ENCODE results near the gene RPL19.
"Not testable (repeated sequence)": the region's sequence is repeated elsewhere in the genome, so short reads cannot be mapped to it uniquely, and the experiment has no call there.

RPL19 gene

DNA sequence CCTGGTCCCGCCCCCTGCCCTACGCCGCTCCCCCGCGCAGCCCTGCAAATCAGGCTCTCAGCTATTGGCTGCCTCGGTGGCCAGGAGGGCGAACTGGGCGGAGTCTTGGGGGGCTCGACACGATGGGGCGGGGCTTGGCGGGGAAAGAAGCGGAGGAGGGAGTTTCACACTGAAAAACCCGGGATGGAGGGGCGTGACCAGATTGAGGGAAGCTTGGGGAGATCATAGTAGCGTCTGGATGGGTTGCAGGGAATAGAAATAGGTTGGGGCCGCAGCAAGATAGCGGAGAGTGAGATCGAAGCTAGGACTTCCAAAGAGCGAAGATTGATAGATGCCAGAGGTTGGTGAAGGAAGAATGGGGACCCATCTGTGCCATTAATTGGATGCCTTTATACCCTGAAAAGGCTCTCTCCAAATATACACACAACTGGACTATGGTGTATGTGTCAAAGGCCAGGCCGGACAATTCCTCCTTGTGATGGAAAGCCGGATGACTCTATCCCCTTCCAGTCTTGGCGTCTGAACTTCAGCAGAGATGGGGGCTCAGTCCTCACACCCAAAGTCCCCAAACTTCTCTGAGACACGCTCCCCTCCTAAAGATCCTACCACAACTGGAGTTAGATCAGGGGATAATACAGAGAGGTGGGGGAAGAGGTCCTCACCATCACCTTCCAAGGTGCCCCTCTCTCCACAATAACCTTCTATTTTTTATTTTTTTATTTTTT lies 26.0 kb downstream of the RPL19 start:
- DNase-seq, result peak; percentile 28

DNA sequence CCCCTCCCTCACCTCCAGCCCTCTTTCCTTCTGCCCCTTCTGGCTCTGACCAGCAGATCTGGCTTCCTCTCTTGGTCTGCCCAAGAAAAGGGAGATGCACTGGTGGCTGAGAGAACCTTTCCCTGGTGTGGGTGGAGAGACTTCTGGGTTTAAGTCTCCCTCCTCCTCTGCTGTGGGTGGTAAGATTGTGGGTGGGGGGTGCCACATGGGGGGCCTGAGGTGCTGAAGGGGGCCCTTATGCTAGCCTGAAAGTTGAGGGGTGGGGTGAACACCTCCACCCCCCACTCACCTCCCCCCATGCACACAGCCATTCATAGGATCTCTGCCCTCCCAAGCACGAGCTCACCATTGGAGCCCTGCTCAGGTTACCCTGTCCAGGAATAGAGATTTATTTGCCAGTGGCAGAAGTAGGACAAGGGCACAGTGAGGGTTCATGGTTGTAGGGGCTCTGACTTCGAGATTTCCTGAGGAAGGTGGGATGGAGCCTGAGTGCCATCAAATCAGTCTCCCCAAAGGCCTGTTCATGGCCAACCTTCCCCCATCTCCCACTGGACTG lies 27.4 kb downstream of the RPL19 start:
- DNase-seq, result no peak

DNA sequence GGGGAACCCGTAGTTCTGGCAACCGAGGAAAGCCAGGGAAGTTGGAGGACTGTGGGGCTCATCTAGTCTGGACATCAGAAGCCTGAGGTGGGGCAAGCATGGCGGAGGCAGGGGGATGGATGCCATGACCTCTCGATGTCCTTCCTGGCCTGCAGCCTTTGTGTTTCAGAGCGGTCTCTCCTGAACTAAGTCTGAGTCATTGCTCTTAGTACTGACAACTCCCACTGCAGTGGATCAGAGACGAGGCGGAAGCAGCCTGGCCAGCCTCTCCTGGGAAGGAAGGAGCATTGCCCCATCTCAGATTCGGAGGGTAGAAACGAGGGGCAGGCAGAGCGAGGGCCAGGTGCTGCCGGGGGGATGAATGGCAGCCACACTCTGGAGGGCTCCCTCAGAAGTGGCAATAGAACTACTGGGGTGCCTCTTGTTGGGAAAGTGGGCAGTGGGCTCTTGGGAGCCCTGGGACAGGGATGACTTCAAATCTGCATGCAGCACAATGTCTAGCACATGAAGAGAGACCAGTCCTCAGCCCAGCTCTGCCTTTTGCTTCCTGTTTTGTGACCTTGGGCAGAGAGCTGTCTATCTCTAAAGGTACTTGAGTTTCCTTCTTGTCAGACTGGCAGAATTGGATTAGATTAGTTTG lies 29.3 kb downstream of the RPL19 start:
- DNase-seq, result no peak

DNA sequence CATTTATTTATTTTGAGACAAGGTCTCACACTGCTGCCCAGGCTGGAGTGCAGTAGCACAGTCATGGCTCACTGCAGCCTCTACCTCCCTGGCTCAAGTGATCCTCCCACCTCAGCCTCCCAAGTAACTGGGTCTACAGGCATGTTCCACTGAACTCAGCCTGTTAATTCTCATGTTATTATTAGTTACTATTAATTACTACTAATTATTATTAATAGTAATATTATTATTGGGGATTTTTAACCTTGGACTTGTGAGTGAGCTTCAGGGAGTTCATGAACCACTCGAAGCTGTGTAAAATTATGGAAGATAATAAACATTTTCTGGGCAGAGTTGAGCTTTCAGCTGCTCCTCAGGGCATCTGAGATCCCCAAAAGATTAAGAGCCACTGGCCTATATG lies 30.3 kb downstream of the RPL19 start:
- no peak for DNase-seq

DNA sequence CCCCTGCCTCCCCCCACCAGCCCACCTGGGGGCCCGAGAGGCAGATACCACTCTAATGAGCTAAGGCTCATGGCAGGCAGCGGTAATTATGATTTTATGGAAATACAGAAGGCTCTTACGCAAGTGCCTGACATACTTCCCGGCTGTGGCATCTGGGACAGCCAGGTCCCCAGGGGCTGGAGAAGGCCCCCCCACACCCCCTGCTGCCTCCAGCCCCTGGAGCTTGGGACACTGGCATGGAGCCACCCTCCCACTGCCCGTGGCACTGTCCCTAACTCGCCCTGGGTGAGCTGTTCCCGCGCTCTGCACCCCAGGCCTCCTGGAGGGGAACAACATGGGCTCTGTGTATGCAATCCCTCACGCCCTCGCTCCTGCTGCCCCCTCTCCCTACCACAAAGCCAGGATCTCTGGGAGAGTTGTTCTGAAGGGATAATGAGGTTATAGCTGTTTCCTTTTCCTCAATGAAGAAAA lies 31.0 kb downstream of the RPL19 start:
- DNase-seq, result no peak

DNA sequence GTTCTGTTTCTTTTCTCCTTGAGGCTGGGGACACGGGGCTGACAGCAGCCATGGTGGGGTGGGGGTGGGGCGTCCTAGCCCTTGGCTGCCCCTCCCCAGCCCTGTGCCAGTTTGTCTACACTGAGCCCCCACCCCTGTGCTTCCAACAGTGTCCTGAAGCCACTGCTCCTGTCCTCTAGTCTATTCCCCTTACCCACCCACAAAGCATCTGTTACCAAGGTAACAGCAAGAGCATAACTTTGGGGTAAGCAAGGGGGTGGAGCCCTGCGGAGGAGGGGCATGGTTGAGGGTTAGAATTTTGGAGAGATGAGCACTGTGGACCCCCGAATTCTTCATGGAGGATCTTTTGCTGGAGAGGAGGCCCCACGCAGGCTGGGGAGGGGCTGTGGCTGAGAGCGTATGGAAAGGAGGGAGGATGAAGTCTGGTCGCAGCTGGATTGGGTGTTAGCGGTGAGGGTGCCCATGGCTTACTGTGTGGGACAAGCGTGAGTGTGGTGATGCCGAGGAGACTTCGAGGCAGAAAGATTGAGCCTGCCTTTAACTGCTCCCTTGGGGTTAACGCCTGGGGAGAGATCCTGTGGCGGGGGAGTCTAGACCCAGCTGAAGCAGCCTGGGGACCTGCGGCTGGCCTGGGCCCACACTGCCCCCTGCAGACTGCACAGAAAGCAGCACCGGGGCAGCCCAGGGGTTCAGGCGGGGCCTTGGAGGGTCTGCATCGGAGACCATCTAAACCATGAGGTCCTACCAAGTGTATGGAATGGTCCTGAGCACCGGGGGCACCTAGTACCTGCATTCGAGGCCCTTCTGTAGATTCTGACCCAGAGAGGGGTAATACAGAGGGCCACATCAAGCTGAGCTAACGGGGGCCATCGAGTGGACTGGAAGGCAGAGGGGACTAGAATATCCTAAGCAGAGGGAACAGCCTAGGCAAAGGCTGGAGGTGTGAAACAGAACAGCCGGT lies 31.8 kb downstream of the RPL19 start:
- DNase-seq, result peak; percentile 36

DNA sequence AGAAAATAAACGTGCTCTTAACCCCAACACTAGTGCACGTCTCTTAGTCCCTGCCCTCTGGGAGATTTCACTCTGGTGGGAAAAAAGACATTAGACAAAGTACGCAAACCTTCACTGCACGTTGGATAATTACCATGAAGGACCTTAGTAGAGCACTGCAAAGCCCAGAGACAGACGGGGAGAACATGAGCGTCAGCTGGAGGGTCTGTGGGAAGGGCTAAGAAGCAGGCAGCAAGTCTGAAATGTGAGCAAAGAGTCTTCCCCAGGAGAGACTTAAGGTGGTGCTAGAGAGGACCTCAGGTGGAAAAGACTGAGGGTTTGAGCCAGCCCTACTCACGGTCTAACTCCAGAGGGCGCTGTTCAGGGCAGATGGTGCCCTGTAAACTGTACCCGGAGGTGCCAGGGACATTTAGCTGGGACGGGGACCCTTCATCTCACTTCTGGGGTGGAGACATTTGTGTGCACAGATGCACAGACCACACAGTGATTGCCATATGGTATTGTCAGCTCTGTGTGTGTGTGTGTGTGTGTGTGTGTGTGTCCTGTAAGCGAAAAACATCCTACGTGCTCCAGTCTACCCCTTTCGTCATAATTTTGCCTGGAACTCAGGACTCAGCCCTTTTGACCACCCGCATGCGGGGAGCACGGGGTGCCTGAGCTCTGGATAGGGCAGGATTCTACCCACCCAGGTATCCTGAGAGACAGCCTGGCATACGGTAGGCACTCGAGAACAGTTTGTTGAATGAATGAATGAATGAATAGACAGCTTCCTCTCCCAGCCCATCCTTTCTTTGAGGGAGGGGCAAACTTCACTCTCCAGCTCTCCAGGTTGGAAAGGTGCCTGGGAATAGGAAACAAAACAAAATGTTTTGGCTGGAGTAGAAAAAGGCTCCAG lies 35.7 kb downstream of the RPL19 start:
- no peak for DNase-seq

DNA sequence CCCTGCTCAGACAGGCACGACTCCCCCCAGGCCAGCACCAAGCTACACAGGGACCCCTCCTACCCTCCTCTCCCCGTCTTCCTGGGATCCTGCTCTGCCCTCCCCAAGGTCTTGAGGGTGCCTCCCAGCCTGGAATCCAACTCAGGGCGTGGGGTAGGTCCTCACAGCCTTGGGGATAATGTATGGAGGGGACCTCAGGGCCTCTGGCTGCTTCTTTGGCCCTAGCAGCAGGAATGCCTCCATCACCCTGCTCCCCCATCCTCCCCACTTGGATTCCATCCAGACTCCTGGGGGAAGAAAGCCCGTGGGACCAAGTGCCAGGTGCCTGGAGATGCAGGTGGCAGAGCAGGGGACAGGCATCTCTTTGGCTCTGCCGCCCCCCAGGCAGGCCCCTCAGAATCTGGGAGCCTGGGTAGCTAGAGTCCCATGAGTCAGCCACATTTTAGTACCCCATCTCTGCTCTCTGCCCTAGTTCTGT lies 36.4 kb downstream of the RPL19 start:
- DNase-seq, result no peak

DNA sequence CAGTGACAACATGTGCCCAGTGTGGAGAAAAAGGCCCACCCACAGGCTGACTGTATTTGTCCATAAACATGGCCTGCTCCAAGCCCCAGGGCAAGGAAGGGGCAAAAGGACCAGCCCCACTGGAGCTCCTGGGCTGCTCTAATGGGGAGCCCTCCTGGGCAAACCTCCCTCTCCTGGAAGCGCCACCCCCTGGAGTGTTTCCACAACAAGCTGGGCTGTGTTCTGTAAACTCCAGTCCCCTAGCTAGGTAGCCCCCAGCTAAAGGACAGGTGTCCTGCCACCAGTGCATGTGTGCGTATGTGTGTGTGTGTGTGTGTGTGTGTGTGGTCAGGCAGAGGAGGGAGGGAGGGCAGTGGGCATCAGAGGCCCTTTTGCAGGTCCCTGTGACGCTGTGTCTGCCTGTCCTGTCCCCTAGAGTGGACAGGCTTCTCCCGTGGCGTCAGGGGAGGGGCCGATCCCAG lies 36.9 kb downstream of the RPL19 start:
- no peak for DNase-seq

DNA sequence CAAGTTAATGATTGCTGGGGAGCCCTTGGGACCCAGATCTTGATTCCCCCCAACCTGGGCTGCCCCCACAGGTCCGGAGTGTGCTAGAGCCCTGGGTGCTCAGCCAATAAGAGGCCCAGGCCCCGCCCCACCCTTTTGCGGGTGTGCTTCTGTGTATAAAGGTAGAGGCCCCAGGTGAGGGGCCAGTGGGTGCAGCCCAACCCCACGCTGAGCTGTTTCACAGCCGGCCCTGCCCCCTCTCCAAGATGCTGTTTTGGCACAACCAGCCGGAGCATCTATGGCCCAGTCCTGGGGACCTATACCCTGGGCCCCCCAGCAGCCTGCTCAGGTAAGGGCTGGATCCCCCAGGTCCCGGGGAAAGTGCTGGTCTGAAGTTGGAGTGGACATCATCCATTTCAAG lies 37.5 kb downstream of the RPL19 start:
- DNase-seq, result no peak

DNA sequence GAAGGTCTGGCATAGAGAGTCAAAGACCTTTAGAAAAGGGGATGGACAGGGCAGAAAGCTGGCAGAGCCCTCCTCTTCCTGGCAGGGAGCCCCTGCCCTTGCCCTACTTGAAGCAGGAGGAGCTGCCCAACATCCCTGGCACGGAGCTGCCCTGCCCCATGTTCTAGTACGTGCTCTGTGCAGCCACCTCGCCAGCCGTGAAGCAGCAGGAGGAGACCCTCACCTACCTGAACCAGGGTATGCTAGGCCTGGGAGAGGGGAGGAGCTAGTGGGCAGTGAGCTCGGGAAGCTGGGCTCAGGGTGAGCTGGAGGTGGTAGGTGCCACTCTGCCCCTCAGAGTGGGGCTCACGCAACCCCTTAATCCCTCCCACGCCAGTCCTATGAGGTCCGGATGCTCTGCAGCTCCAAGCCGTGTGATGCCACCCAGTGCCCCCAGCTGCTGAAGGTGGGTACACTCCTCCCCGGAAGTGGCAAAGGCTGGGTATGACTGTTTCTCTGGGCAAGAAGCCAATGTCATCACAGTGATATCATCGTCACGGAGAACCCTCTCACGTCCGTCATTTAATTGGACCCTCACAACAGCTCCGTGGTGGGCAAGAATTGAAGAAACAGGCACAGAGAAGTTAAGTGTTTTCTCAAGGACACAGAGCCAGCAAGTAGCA lies 38.4 kb downstream of the RPL19 start:
- DNase-seq, result peak; percentile 27

DNA sequence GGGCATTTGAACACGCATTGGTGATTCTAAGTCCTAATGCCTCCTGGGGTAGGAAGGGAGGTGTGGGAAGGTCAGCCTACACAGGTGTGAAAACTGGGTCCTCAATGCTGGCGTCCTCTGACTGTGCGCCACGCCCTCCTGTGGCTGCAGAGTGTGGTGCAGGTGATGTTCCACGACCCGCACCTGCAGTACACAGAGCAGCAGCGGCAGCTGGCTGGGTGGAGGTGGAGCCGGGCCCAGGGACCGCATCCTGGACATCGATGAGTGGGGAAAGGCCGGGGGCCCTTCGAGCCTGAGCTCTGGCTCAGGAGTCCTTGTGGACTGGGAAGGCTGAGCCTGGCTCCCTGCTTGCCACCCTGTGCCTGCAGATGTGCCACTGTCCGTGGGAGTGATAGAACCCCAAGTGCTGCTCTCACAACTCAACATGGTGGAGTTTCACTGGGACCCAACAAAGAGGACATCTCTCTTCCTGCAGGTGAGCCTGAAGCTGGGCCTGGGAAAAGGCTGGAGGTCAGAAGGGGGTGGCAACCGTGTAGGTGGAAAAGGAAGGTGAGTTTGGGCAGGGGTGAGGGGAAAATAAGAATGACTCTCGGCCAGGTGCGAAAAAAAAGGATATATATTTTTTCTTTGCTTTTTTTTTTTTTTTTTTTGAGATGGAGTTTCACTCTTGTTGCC lies 39.7 kb downstream of the RPL19 start:
- peak; percentile 25 for DNase-seq

DNA sequence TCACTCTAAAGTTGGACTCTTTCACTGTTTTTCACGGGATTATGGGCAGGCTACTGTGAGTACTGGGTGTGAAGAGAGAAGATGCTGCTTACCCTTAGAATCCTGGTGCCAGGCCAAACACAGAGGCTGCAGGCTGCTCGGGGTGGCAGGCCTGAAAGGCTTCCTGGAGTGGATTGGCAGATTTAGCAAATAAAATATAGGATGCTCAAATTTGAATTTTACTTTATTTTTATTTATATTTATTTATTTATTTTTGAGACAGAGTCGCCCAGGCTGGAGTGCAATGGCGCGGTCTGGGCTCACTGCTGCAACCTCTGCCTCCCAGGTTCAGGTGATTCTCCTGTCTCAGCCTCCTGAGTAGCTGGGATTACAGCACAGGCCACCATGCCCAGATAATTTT lies 40.5 kb downstream of the RPL19 start:
- DNase-seq, result no peak

DNA sequence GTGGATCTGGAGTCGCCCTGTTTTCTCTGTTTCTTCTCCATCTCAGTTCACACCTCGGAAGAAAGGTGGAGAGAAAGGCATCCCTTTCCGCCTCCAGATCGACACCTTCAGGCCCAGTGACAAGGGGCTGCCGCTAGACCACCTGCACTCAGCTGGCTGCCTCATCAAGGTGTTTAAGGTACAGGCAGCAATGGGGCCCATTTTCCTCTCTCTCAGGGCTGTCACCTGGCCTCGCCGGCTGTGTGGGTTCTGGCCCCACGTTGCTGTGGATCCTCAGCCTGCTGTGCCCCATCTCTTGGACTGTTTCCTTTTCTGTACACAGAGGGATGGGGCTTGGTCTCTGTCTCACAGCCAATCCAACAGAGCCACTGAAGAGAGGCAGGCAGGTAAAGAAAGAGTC lies 43.1 kb downstream of the RPL19 start:
- no peak for DNase-seq

DNA sequence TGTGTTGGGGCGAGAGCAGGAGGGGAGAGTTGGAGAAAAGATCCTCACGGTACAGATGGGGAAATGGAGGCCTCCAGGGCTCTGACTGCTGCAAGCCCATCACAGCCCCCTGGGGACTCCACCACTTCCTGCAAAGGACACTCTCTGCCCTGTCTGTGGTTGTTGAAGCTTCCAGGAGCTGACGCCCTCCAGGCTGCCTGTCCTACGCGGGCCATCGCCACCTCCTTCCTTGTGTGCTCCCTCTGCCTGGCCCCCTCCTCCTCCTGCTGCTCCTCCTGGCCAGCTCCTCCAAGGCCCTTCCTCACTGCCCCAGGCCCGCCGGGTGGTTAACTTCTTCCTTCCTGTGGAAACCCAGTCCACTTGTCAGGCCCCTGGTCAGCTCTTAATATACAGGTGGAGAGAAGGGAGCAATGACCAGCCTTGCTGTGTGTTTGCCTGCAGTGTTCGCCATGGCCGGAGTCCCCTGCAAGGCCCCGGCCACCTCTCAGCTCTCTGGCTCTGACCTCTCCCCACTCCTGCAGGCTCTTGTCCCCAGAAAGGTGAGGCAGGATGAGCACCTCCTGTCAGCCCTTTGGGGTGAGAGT lies 44.0 kb downstream of the RPL19 start:
- no peak for DNase-seq

DNA sequence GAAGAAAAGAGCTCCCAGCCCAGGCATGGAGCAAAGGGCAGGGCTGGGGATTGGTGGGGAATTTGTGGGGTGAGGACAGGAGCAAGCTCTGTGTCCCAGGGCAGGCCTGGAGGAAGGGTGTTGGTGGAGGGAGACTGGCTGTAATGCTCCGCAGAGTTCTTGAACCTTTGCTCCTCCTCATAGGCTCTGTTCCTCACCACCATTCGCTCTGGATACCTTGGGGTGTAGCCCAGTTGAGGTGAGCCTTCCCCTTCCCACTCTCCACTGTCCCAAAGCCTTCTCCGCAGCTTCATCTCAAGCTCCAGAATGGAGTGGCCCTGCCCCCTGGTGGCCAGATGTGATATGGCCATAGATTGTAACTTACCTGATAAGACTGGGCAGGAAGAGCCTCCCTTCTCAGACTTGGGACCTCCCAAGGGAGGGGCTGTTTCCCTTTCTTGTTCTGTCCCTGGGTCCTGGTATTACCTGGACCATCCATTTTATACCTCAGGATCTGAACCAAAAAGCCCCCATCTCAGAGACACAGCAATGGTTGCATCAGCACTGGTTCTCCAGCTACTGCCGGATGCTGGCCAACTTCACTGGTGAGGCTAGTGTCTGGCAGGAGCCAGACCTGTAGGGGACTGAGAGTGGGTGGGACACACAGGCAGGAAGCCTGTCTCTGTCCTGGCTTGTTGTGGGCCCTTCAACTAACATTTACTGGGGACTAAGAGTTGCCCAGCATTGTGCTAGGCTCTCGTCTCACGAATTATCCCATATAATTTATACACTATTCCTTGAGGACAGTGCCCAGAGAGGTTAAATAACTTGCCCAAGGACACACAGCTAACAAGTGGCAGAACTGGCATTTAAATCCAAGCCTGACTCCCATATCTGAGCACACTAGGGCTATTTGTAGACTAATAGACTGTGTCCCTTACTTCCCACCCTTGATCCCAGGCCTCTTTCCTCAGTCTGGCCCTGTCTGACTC lies 44.8 kb downstream of the RPL19 start:
- DNase-seq, result no peak

DNA sequence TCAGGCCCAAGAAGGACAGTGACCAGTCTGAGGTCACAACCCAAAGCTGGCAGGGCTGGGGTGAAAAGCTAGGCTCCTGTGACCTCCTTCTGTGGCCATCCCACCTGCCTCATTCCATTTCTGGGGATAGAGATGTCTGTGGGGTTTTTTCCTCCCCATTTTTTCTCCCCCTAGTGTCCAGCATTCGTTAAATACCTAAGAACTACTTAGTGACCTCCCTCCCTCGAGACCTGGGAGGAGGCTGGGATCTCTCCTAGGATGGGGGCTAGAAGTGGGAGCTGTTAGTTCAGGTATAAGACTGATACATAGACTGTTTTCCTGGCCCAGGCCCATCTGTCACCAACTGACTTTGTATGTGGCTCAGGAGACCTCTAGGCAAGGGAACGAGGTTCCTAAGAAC lies 46.2 kb downstream of the RPL19 start:
- DNase-seq, result no peak

DNA sequence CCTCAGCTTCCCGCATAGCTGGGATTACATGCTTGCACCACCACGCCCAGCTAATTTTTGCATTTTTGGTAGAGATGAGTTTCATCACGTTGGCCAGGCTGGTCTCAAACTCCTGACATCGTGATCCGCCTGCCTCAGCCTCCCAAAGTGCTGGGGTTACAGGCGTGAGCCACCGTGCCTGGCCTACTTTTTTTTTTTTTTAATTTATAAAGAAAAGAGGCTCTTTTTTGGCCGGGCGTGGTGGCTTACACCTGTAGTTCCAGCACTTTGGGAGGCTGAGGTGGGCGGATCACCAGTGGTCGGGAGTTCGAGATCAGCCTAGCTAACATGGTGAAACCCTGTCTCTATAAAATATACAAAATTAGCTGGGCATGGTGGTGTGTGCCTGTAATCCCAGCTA lies 50.0 kb downstream of the RPL19 start:
- DNase-seq, result not testable (repeated sequence)

DNA sequence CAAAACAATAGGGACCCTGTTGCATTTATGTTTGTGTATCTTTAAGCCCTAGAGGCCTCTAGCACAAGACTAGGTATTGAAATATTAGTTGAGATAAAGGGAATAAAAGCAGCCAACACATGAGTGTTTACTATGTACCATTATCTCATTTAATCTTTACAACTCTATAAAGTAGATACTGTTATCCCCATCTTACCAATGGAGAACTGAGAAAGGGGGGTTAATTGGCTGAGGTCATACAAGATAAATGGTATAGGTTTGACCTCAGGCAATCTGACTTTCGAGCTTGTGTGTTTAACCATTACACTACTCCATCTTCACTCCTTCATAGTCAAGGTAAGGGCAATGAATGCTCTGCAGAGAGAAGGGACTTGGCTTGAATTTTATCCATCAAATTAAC lies 51.9 kb downstream of the RPL19 start:
- DNase-seq, result no peak

Measured in activated gamma-delta T cell (primary cell).